H1 (cell line): ENCODE results near the gene GDF15. TPM values are rescaled to one million over a fixed set of nuclear protein-coding genes. Genes with fewer than 3 reads are reported as not detected.

Experiments used
- CREB1 ChIP-seq: IDR thresholded peaks from 2 replicates; pipeline ENCODE4 v1.6.1; 2012; ENCODE audit warnings: inconsistent platforms
- CTCF ChIP-seq, 3 experiments: IDR thresholded peaks; 1 replicate in 2 of 3; 2 replicates in 1 of 3; pipeline versions ENCODE4 v1.5.1 to v1.6.1; 2011; ENCODE audit warnings: low read length in 3 of 3, mild to moderate bottlenecking in 3 of 3, inconsistent platforms in 2 of 3, low read depth in 1 of 3, moderate library complexity in 1 of 3; ENCODE audit not compliant: insufficient read depth in 1 of 3; ENCODE audit errors: control extremely low read depth in 1 of 3
- GTF2F1 ChIP-seq: IDR thresholded peaks from 2 replicates; pipeline ENCODE4 v1.6.1; 2012; ENCODE audit warnings: low read depth, low read length, improper control_type of control experiment, borderline replicate concordance
- NANOG ChIP-seq: IDR thresholded peaks from 2 replicates; pipeline ENCODE4 v1.6.1; 2011; ENCODE audit warnings: low read length, low read depth, mild to moderate bottlenecking, inconsistent platforms; ENCODE audit not compliant: insufficient read depth, poor library complexity, severe bottlenecking
- polyA plus RNA-seq, 7 experiments: library from polyadenylated mRNA; depleted of rRNA in 3 of 7; stranded (reverse) in 5 of 7; unstranded in 2 of 7; fragments of >200 nt in 5 of 7; fragments of 200-250 nt in 2 of 7; gene quantifications; 1 replicate in 5 of 7; 2 replicates in 1 of 7; 4 replicates in 1 of 7; pipeline versions ENCODE4 v1.2.1 to v1.2.3, GENCODE V29; 2011 to 2013; ENCODE audit warnings: missing spikeins in 2 of 7, mixed read lengths in 2 of 7
- total RNA-seq: library from RNA; stranded (reverse); fragmentation: NEBNext Ultra II Directional; extraction: Animal tissue kit (Norgen Biotek cat#: 25700); gene quantifications from 2 replicates; pipeline ENCODE4 v1.2.1, GENCODE V29; 2021

Gene GDF15
- total and polyA plus RNA-seq, 2 of the 8 experiments (the other 6 are each of a cell fraction or from before 2014, with no cell fraction given) = 4.1 to 8.5 TPM

DNA sequence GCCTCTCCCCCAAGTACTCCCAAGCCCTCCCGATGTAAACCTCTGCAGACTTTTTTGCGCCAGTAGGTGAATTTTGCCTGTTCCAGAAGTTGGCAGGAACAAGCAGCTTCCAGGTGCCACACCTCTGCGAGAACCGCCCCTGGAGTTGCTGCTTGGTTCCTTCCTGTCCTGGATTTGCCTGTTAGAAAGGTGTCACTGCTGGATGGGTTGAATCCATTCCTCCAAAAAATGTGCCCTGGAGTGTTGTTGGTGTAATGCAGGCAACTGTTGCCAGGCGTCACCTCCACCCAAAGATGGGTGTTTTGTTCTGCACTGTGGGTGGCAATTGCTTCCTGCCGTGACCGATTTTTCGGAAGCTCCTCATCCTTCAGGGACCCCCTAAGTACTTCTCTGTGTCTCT, 39.9 kb upstream of the GDF15 start (continued):
- TF ChIP-seq NANOG (peak; percentile 89), GTF2F1 (no peak), CREB1 (peak; percentile 32; the same call in 1 of the 2 replicates), CTCF (IDR thresholded peaks at IDR 0.05; ENCODE audit: control extremely low read depth in 1 of 3, insufficient read depth in 1 of 3, low read depth in 1 of 3, low read length in 3 of 3) (peak; percentile 1 to 19 (median 4); a peak in 2 of 4 replicates)
